Heart left ventricle (tissue), 16 donors: Measurements from ENCODE around the gene GALNT10. TPM values are rescaled to one million over a fixed set of nuclear protein-coding genes. Genes with fewer than 3 reads are reported as not detected.

Experiments used
- ATAC-seq, 4 donors: fragments of 200-7000 bp; cut with Tn5 transposase; one replicate each; pipeline ENCODE4 v1.9.1; 2020 to 2022; ENCODE audit warnings: moderate library complexity in 4 of 4, mild to moderate bottlenecking in 3 of 4, moderate number of reproducible peaks in 1 of 4
- DNase-seq, 5 donors: peaks; one replicate each; pipeline ENCODE4 v3.0.0-alpha.2; 2020
- H3K27ac ChIP-seq, 12 donors: fragments of 200-600 bp; sonication (generic) in 4 of 12; one replicate each; pipeline versions ENCODE4 v1.5.0 to v1.8.0; 2016 to 2022; ENCODE audit warnings: mild to moderate bottlenecking in 2 of 12
- H3K27me3 ChIP-seq, 9 donors: fragments of 200-600 bp; sonication (generic) in 2 of 9; one replicate each; pipeline versions ENCODE4 v1.5.1 to v1.8.0; 2016 to 2022; ENCODE audit warnings: mild to moderate bottlenecking in 3 of 9
- H3K36me3 ChIP-seq, 9 donors: fragments of 200-600 bp; sonication (generic) in 2 of 9; one replicate each; pipeline versions ENCODE4 v1.5.0 to v1.8.0; 2018 to 2022; ENCODE audit warnings: mild to moderate bottlenecking in 2 of 9
- H3K4me1 ChIP-seq, 12 donors: fragments of 200-600 bp; sonication (generic) in 4 of 12; one replicate each; pipeline versions ENCODE4 v1.5.0 to v1.8.0; 2016 to 2022; ENCODE audit warnings: mild to moderate bottlenecking in 3 of 12
- H3K4me3 ChIP-seq, 12 donors: fragments of 200-600 bp; sonication (generic) in 4 of 12; one replicate each; pipeline versions ENCODE4 v1.5.0 to v1.8.0; 2017 to 2022; ENCODE audit warnings: mild to moderate bottlenecking in 9 of 12, moderate library complexity in 4 of 12
- H3K9me3 ChIP-seq, 12 donors: fragments of 200-600 bp; sonication (generic) in 4 of 12; one replicate each; pipeline versions ENCODE4 v1.5.0 to v1.8.0; 2016 to 2022; ENCODE audit warnings: mild to moderate bottlenecking in 1 of 12
- CTCF ChIP-seq, 12 donors: fragments of 200-600 bp; sonication (generic) in 4 of 12; IDR thresholded peaks; one replicate each; pipeline versions ENCODE4 v1.5.0 to v1.8.0; 2018 to 2022; ENCODE audit warnings: antibody characterized with exemption in 12 of 12, mild to moderate bottlenecking in 5 of 12
- POLR2A ChIP-seq, 2 donors: fragments of 450-650 bp; IDR thresholded peaks; one replicate each; pipeline ENCODE4 v1.6.1; 2017; ENCODE audit warnings: antibody characterized with exemption in 2 of 2, mild to moderate bottlenecking in 2 of 2, moderate library complexity in 2 of 2
- WGBS, 4 donors: extraction: QIAGEN DNeasy Blood & Tissue Kit in 2 of 4; methylation state at CpG; one replicate each; pipeline versions ENCODE4 v1.1.5 to v1.1.7; 2013 to 2018; 5-methylcytosine and 5-hydroxymethylcytosine counted together
- intact Hi-C, 10 donors: fragments of 100-400 bp; cut with DNase I; formaldehyde crosslinking; loops; one replicate each; pipeline versions ENCODE4 v1.11.1 to v1.14.2; 2022
- polyA plus RNA-seq, 2 donors: library from polyadenylated mRNA; stranded (reverse); fragments of 200-250 nt; gene quantifications; one replicate each; pipeline ENCODE4 v1.2.3, GENCODE V29; 2013
- total RNA-seq, 9 donors: library from RNA; depleted of rRNA in 2 of 9; stranded (reverse); fragments of >200 nt in 2 of 9; fragmentation: NEBNext Ultra II Directional in 3 of 9; extraction: Animal tissue kit (Norgen Biotek cat#: 25700) in 3 of 9; gene quantifications; one replicate each; pipeline versions ENCODE4 v1.1.0 to v1.2.4, GENCODE V29; 2016 to 2023
- donor health status: ischemic (EF 13 %, LVEDD 7.1; RV severe dilation, severe dysfunction).
- donor health status: healthy with polysubstance abuse.
- donor health status: DM: no; HTN: yes; CAD: no.
- donor health status: DM: no; HTN: no; CAD: no.
- donor health status: ischemic (EF 25% LVEDD 6.9; RV normal size, moderate dysfunction).
- donor health status: ischemic (EF 25% LVEDD 5.7; RV mildly dilated, moderate dysfunction).
- donor health status: healthy.
- donor health status: DM: yes; HTN: yes; CAD: no.
- donor health status: ischemic (EF 35%, LVEDD 5.7; RV mildly dilated, moderate dysfunction).
- donor health status: nonischemic (EF 11% LVEDD 7.7; RV severe dilation, severe dysfunction).
- donor health status: DM: yes; HTN: yes; CAD: no.
- donor health status: PGD.
- donor health status: ischemic (EF 29% LVEDD 5.4; RV normal size, mild dysfunction).
- donor health status: nonischemic (EF 23%, LVEDD 6.1; RV moderate dilation, normal function).

The GALNT10 gene
- total and polyA plus RNA-seq, 11 donors = 2.7 to 20.7 (median 14.4) TPM

DNA sequence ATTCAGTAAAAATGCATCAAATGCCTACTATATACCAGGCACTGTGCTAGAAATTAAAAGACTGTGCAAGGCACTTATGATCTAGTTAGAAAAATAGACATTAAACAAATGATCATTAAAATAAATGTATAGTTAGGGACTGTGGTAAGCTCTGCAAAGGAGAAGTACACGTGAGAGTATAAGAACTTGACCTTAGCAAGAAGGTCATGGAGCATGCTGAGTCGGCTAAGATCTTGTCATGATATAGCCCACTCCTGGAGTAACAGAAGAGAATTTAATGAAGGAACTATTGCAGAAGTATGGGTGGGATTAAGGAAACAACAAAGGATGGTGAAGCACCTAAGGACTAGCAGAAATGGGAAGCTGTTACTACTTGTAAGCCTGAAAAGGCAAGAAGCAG is 231.8 kb downstream of the GALNT10 start:
- H3K4me1 ChIP-seq = no peaks in the 10 kb centered on the region
- WGBS, 4 donors = 76 to 88% (median 83%) methylated on average over 2 of the region's 2 CpGs
- ATAC-seq (no peak), DNase-seq (no peak)
- H3K36me3 ChIP-seq = peaks cover 0 to 30% (median 6%) of the 10 kb centered on the region in 9 donors
- intact Hi-C loops = loop anchor here in 1 of 10 donors (2.0 kb wide), 1 partner anchor 45 kb away; no protein-coding TSS in a partner anchor
- no peak overlapping the region for H3K4me3 ChIP-seq
- peaks cover 0 to 8% (median 0%) of the 10 kb centered on the region in 12 donors for H3K9me3 ChIP-seq
- no peak overlapping the region for H3K27ac ChIP-seq
- TF ChIP-seq CTCF (IDR thresholded peaks at IDR 0.05) (no peak), POLR2A (IDR thresholded peaks at IDR 0.05) (no peak)
- H3K27me3 ChIP-seq = no peaks in the 10 kb centered on the region

DNA sequence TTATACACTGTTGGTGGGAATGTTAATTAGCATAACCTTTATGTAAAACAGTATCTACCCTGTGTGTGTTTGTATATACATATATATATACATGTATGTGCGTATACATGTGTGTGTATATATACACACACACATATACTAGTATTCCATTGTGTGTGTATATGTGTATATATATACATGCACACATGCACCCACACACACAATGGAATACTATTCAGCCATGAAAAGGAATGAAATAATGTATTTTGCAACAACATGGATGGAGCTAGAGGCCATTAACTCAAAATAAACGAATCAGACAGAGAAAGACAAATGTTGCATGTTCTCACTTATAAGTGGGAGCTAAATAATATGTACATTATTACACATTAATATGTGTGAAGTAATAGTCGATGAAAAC is 237.7 kb downstream of the GALNT10 start:
- Histone ChIP-seq H3K27me3 (no peaks in the 10 kb centered on the region), H3K4me3 (no peak overlapping the region), H3K36me3 (no peaks in the 10 kb centered on the region), H3K27ac (no peak overlapping the region), H3K4me1 (no peaks in the 10 kb centered on the region), H3K9me3 (peaks cover 0 to 6% (median 0%) of the 10 kb centered on the region in 12 donors)
- TF ChIP-seq CTCF (IDR thresholded peaks at IDR 0.05) (no peak), POLR2A (IDR thresholded peaks at IDR 0.05) (no peak)
- ATAC-seq = no peak
- no peak for DNase-seq
- intact Hi-C loops = no loop called here
- 96 to 99% (median 97%) methylated on average over 3 of the region's 3 CpGs for WGBS, 4 donors

DNA sequence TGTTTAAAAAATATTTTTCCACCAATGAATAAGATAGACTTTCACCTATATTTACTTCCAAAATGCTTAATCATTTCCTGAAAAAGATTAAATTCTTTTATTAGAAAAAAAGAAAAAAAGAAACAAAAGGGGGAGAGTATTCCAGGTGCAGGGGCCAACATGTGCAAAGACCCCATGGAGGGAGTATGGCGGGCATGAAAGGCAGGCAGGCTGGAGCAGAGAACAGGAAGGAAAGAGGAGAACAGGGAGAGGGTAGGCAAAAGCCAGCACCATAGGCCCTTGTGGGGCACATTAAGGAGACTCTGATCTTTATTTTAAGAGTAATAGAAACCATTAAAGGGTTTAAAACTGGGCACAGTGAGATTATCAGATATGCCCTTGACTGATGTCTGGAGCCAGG is 238.8 kb downstream of the GALNT10 start:
- Histone ChIP-seq H3K27me3 (no peaks in the 10 kb centered on the region), H3K9me3 (no peaks in the 10 kb centered on the region), H3K4me3 (no peak overlapping the region), H3K27ac (no peak overlapping the region), H3K4me1 (no peaks in the 10 kb centered on the region), H3K36me3 (peaks cover 0 to 6% (median 0%) of the 10 kb centered on the region in 9 donors)
- no peak for ATAC-seq
- TF ChIP-seq CTCF (IDR thresholded peaks at IDR 0.05) (no peak), POLR2A (IDR thresholded peaks at IDR 0.05) (no peak)
- WGBS, 4 donors = 93 to 98% (median 94%) methylated on average over 1 of the region's 1 CpG
- no peak for DNase-seq
- intact Hi-C loops = no loop called here

GRCh38 chr5:154430466-154430865 is 239.9 kb downstream of the GALNT10 start:
- TF ChIP-seq CTCF (IDR thresholded peaks at IDR 0.05) (no peak), POLR2A (IDR thresholded peaks at IDR 0.05) (no peak)
- Histone ChIP-seq H3K27ac (no peak overlapping the region), H3K4me1 (no peaks in the 10 kb centered on the region), H3K36me3 (peaks cover 0 to 13% (median 3%) of the 10 kb centered on the region in 9 donors), H3K9me3 (no peaks in the 10 kb centered on the region), H3K4me3 (no peak overlapping the region), H3K27me3 (no peaks in the 10 kb centered on the region)
- ATAC-seq (no peak), DNase-seq (no peak)
- whole genome bisulfite sequencing, 4 donors = 77 to 88% (median 84%) methylated on average over 4 of the region's 4 CpGs
- intact Hi-C loops = no loop called here
